NCI-H2171 treated with DMSO at 0.1 percent for 48 hours (cell line): ENCODE data around the gene DLG2.
"Not testable (repeated sequence)": the region's sequence is repeated elsewhere in the genome, so short reads cannot be mapped to it uniquely, and the experiment has no call there.

Experiments
- DNase-seq: peaks from one replicate; lab custom pipeline; 2025; lab: John Stamatoyannopoulos, UW

Gene DLG2

GRCh38 chr11:83629775-83630174, 1997.4 kb downstream of the DLG2 start:
- no peak for DNase-seq

- peak; percentile 58 for DNase-seq
Observed at GRCh38 chr11:83628622-83629355, 1998.4 kb downstream of the DLG2 start.

- no peak for DNase-seq
Observed at GRCh38 chr11:83625336-83625735, 2001.8 kb downstream of the DLG2 start.

GRCh38 chr11:83617671-83618070, 2009.5 kb downstream of the DLG2 start:
- DNase-seq, result no peak

- DNase-seq, result no peak
Observed at GRCh38 chr11:83613767-83614121, 2013.4 kb downstream of the DLG2 start.

- peak; percentile 18 for DNase-seq
Observed at GRCh38 chr11:83612891-83613766, 2014.0 kb downstream of the DLG2 start.

- peak; percentile 68 for DNase-seq
Observed at GRCh38 chr11:83611600-83611999, 2015.5 kb downstream of the DLG2 start.

GRCh38 chr11:83611031-83611430, 2016.1 kb downstream of the DLG2 start:
- DNase-seq, result no peak

GRCh38 chr11:83609191-83609590, 2018.0 kb downstream of the DLG2 start:
- peak; percentile 32 for DNase-seq

- no peak for DNase-seq
Observed at GRCh38 chr11:83608571-83608970, 2018.6 kb downstream of the DLG2 start.

GRCh38 chr11:83601914-83602527, 2025.1 kb downstream of the DLG2 start:
- no peak for DNase-seq

- DNase-seq, result no peak
Observed at GRCh38 chr11:83601201-83601913, 2025.8 kb downstream of the DLG2 start.

- no peak for DNase-seq
Observed at GRCh38 chr11:83600661-83601060, 2026.5 kb downstream of the DLG2 start.

GRCh38 chr11:83599066-83599465, 2028.1 kb downstream of the DLG2 start:
- no peak for DNase-seq

GRCh38 chr11:83587797-83588196, 2039.3 kb downstream of the DLG2 start:
- not testable (repeated sequence) for DNase-seq

GRCh38 chr11:83583757-83584366, 2043.3 kb downstream of the DLG2 start:
- DNase-seq, result no peak

GRCh38 chr11:83574519-83574918, 2052.6 kb downstream of the DLG2 start:
- no peak for DNase-seq

- no peak for DNase-seq
Observed at GRCh38 chr11:83572581-83573496, 2054.3 kb downstream of the DLG2 start.

- DNase-seq, result no peak
Observed at GRCh38 chr11:83571302-83571701, 2055.8 kb downstream of the DLG2 start.

GRCh38 chr11:83569134-83569805, 2057.9 kb downstream of the DLG2 start:
- no peak for DNase-seq
